ENCODE results near the gene LIN28B. TPM values are rescaled to one million over a fixed set of nuclear protein-coding genes. Genes with fewer than 3 reads are reported as not detected.
"Not testable (repeated sequence)": the region's sequence is repeated elsewhere in the genome, so short reads cannot be mapped to it uniquely, and the experiment has no call there.

Gene LIN28B
- total and polyA plus RNA-seq, 8 donors: 0.09 to 0.44 (median 0.29) TPM; not detected in 2

DNA sequence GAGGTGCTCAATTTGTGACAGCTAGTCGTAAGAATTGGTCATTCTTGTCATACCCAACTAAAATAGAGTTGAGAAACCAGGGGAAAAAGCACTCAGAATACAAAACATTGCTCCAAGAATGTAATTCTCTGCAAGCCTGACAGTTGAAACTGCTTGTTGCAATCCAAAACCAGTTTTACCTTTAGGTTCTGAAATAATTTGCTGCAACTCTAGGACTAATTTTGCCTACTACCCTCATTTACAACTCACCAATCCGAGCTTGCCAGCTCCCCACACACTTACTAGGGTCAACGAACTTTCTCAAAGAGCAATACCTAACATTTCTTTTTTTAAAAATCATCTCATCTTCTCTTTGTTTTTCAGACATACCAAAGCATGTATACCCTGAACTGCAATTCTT is 29.7 kb downstream of the LIN28B start:
- no peaks in the 10 kb centered on the region for H3K9me3 ChIP-seq
- intact Hi-C loops (cut with DNase I): no loop called here
- H3K4me3 ChIP-seq: no peak overlapping the region
- no peaks in the 10 kb centered on the region for H3K36me3 ChIP-seq
- no peaks in the 10 kb centered on the region for H3K27me3 ChIP-seq
- DNase-seq (no peak), ATAC-seq (no peak)
- H3K4me1 ChIP-seq: no peaks in the 10 kb centered on the region
- no peak overlapping the region for H3K27ac ChIP-seq
- TF ChIP-seq, protein P1, sequence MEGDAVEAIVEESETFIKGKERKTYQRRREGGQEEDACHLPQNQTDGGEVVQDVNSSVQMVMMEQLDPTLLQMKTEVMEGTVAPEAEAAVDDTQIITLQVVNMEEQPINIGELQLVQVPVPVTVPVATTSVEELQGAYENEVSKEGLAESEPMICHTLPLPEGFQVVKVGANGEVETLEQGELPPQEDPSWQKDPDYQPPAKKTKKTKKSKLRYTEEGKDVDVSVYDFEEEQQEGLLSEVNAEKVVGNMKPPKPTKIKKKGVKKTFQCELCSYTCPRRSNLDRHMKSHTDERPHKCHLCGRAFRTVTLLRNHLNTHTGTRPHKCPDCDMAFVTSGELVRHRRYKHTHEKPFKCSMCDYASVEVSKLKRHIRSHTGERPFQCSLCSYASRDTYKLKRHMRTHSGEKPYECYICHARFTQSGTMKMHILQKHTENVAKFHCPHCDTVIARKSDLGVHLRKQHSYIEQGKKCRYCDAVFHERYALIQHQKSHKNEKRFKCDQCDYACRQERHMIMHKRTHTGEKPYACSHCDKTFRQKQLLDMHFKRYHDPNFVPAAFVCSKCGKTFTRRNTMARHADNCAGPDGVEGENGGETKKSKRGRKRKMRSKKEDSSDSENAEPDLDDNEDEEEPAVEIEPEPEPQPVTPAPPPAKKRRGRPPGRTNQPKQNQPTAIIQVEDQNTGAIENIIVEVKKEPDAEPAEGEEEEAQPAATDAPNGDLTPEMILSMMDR (IDR thresholded peaks at IDR 0.05): no peak

DNA sequence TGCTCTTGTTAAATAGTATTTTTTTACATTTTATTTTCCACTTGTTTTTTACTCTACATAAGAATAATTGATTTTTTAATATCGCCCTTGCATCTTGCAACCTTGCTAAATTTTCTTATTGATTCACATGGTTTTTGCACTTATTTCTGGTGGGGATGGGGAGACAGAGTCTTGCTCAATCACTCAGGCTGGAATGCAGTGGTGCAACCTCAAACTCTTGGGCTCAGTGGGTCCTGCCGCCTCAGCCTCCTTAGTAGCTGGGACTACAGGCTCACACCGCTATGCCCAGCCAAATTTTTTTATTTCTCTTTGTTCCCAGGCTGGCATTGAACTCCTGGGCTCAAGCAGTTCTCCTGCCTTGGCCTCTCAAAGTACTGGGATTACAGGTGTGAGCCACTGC is 30.3 kb downstream of the LIN28B start:
- H3K9me3 ChIP-seq: no peaks in the 10 kb centered on the region
- no peaks in the 10 kb centered on the region for H3K4me1 ChIP-seq
- H3K4me3 ChIP-seq: no peak overlapping the region
- ATAC-seq (no peak), DNase-seq (no peak)
- TF ChIP-seq, protein P1 (IDR thresholded peaks at IDR 0.05): no peak
- H3K27me3 ChIP-seq: no peaks in the 10 kb centered on the region
- intact Hi-C loops (cut with DNase I): no loop called here
- no peak overlapping the region for H3K27ac ChIP-seq
- H3K36me3 ChIP-seq: no peaks in the 10 kb centered on the region

DNA sequence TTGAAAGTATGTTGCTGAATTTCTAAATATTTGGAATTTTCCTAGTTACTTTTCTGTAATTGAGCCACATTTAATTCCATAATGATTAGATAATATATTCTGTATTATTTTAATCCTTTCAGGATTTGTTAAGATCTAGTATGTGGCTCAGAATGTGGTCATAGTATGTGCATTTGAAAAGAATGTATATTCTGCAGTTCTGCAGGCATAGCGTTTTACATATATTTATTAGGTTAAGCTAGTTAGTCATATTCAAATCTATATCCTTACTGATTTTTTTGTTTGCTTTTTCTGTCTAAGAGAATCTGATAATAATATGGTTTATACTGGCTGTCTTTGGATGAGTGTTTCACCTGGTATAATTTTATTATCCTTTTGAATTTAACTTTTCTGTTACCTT is 33.2 kb downstream of the LIN28B start:
- Histone ChIP-seq H3K27me3 (no peaks in the 10 kb centered on the region), H3K4me3 (no peak overlapping the region), H3K36me3 (no peaks in the 10 kb centered on the region), H3K4me1 (no peaks in the 10 kb centered on the region), H3K27ac (no peak overlapping the region), H3K9me3 (no peaks in the 10 kb centered on the region)
- ATAC-seq (no peak), DNase-seq (no peak)
- intact Hi-C loops (cut with DNase I): no loop called here
- TF ChIP-seq, protein P1 (IDR thresholded peaks at IDR 0.05): no peak

DNA sequence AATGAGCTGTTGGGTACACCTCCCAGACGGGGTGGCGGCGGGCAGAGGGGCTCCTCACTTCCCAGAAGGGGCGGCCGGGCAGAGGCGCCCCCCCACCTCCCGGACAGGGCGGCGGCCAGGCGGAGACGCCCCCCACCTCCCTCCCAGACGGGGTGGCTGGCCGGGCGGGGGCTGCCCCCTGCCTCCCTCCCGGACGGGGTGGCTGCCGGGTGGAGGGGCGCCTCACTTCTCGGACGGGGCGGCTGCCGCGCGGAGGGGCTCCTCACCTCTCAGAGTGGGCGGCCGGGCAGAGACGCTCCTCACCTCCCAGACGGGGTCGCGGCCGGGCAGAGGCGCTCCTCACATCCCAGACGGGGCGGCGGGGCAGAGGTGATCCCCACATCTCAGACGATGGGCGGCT is 34.2 kb downstream of the LIN28B start:
- H3K9me3 ChIP-seq; H3K27ac ChIP-seq; DNase-seq; H3K36me3 ChIP-seq; ATAC-seq; H3K4me1 ChIP-seq; intact Hi-C loops (cut with DNase I); H3K4me3 ChIP-seq; H3K27me3 ChIP-seq: not testable (repeated sequence)

DNA sequence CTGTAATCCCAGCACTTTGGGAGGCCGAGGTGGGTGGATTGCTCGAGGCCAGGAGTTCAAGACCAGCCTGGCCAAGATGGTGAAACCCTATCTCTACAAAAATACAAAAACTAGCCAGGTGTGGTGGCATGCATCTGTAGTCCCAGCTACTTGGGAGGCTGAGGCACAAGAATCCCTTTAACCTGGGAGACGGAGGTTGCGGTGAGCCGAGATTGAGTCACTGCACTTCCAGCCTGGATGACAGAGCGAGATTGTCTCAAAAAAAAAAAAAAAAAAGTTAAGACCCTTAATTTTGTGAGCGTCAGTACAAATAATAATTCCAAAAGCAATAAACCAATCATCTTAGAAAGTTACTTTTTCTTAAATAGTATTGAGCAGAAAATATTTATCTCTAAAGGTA is 36.7 kb downstream of the LIN28B start:
- intact Hi-C loops (cut with DNase I); H3K36me3 ChIP-seq; ATAC-seq; H3K4me1 ChIP-seq; H3K4me3 ChIP-seq; H3K27ac ChIP-seq; H3K27me3 ChIP-seq; H3K9me3 ChIP-seq; DNase-seq: not testable (repeated sequence)

DNA sequence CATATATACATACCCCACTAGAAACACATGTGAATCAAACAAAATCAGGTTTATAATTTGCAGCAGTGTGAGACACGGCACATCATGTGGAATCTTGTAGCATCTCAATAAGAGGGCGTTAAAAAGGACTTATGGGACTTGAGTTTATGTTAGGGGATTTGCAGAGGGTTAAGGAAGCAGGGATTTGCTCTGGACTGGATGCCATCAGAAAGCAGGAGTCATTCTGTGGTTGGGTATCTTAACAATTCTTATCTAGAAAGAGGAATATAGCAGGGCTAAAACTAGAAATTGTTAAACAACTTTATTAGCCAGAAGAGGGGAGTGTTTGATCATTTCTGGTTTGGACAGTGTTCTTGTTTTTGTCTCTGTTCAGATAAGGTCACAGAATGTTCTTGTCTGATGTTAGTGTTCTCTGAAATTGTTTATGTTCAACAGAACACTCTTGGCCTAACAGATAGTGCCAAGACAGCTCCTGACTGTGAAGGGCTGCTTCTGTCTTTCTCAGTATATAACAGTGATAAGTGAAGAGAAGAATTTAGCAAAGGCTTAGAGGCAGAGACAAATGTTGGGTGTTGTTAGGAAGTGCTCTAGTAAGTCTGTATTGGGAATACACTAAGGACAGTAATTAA is 39.2 kb downstream of the LIN28B start:
- peak; percentile 19 for ATAC-seq

More for the DNA sequence above, 39.2 kb downstream of the LIN28B start:
- no peak overlapping the region for H3K4me3 ChIP-seq
- no peaks in the 10 kb centered on the region for H3K27me3 ChIP-seq
- intact Hi-C loops (cut with DNase I): no loop called here
- no peaks in the 10 kb centered on the region for H3K4me1 ChIP-seq
- TF ChIP-seq, protein P1 (IDR thresholded peaks at IDR 0.05): no peak
- H3K27ac ChIP-seq: no peak overlapping the region
- no peaks in the 10 kb centered on the region for H3K36me3 ChIP-seq
- DNase-seq: peak in 2 of 4 donors; percentile 6 to 33
- no peaks in the 10 kb centered on the region for H3K9me3 ChIP-seq

Measured in left lung (tissue), 10 donors.